ENCODE results near the gene VPS41.

- peak in 1 of 2 donors; percentile 18 for TF ChIP-seq POLR2A (IDR thresholded peaks at IDR 0.05)
- no peak for TF ChIP-seq CTCF (IDR thresholded peaks at IDR 0.05)
Measured at GRCh38 chr7:38908759-38909335, at the start of gene VPS41.
